Heart left ventricle (tissue), 16 donors: ENCODE results near the gene SERBP1. TPM values are rescaled to one million over a fixed set of nuclear protein-coding genes. Genes with fewer than 3 reads are reported as not detected.
"Not testable (repeated sequence)": the region's sequence is repeated elsewhere in the genome, so short reads cannot be mapped to it uniquely, and the experiment has no call there.

ENCODE experiments used
- ATAC-seq, 4 donors: fragments of 200-7000 bp; cut with Tn5 transposase; one replicate each; pipeline ENCODE4 v1.9.1; 2020 to 2022; ENCODE audit warnings: moderate library complexity in 4 of 4, mild to moderate bottlenecking in 3 of 4, moderate number of reproducible peaks in 1 of 4
- DNase-seq, 5 donors: peaks; one replicate each; pipeline ENCODE4 v3.0.0-alpha.2; 2020
- H3K27ac ChIP-seq, 12 donors: fragments of 200-600 bp; sonication (generic) in 4 of 12; one replicate each; pipeline versions ENCODE4 v1.5.0 to v1.8.0; 2016 to 2022; ENCODE audit warnings: mild to moderate bottlenecking in 2 of 12
- H3K27me3 ChIP-seq, 9 donors: fragments of 200-600 bp; sonication (generic) in 2 of 9; one replicate each; pipeline versions ENCODE4 v1.5.1 to v1.8.0; 2016 to 2022; ENCODE audit warnings: mild to moderate bottlenecking in 3 of 9
- H3K36me3 ChIP-seq, 9 donors: fragments of 200-600 bp; sonication (generic) in 2 of 9; one replicate each; pipeline versions ENCODE4 v1.5.0 to v1.8.0; 2018 to 2022; ENCODE audit warnings: mild to moderate bottlenecking in 2 of 9
- H3K4me1 ChIP-seq, 12 donors: fragments of 200-600 bp; sonication (generic) in 4 of 12; one replicate each; pipeline versions ENCODE4 v1.5.0 to v1.8.0; 2016 to 2022; ENCODE audit warnings: mild to moderate bottlenecking in 3 of 12
- H3K4me3 ChIP-seq, 12 donors: fragments of 200-600 bp; sonication (generic) in 4 of 12; one replicate each; pipeline versions ENCODE4 v1.5.0 to v1.8.0; 2017 to 2022; ENCODE audit warnings: mild to moderate bottlenecking in 9 of 12, moderate library complexity in 4 of 12
- H3K9me3 ChIP-seq, 12 donors: fragments of 200-600 bp; sonication (generic) in 4 of 12; one replicate each; pipeline versions ENCODE4 v1.5.0 to v1.8.0; 2016 to 2022; ENCODE audit warnings: mild to moderate bottlenecking in 1 of 12
- CTCF ChIP-seq, 12 donors: fragments of 200-600 bp; sonication (generic) in 4 of 12; IDR thresholded peaks; one replicate each; pipeline versions ENCODE4 v1.5.0 to v1.8.0; 2018 to 2022; ENCODE audit warnings: antibody characterized with exemption in 12 of 12, mild to moderate bottlenecking in 5 of 12
- POLR2A ChIP-seq, 2 donors: fragments of 450-650 bp; IDR thresholded peaks; one replicate each; pipeline ENCODE4 v1.6.1; 2017; ENCODE audit warnings: antibody characterized with exemption in 2 of 2, mild to moderate bottlenecking in 2 of 2, moderate library complexity in 2 of 2
- WGBS, 4 donors: extraction: QIAGEN DNeasy Blood & Tissue Kit in 2 of 4; methylation state at CpG; one replicate each; pipeline versions ENCODE4 v1.1.5 to v1.1.7; 2013 to 2018; 5-methylcytosine and 5-hydroxymethylcytosine counted together
- intact Hi-C, 10 donors: fragments of 100-400 bp; cut with DNase I; formaldehyde crosslinking; loops; one replicate each; pipeline versions ENCODE4 v1.11.1 to v1.14.2; 2022
- polyA plus RNA-seq, 2 donors: library from polyadenylated mRNA; stranded (reverse); fragments of 200-250 nt; gene quantifications; one replicate each; pipeline ENCODE4 v1.2.3, GENCODE V29; 2013
- total RNA-seq, 9 donors: library from RNA; depleted of rRNA in 2 of 9; stranded (reverse); fragments of >200 nt in 2 of 9; fragmentation: NEBNext Ultra II Directional in 3 of 9; extraction: Animal tissue kit (Norgen Biotek cat#: 25700) in 3 of 9; gene quantifications; one replicate each; pipeline versions ENCODE4 v1.1.0 to v1.2.4, GENCODE V29; 2016 to 2023
- donor health status: ischemic (EF 13 %, LVEDD 7.1; RV severe dilation, severe dysfunction).
- donor health status: healthy with polysubstance abuse.
- donor health status: DM: no; HTN: yes; CAD: no.
- donor health status: DM: no; HTN: no; CAD: no.
- donor health status: ischemic (EF 25% LVEDD 6.9; RV normal size, moderate dysfunction).
- donor health status: ischemic (EF 25% LVEDD 5.7; RV mildly dilated, moderate dysfunction).
- donor health status: healthy.
- donor health status: DM: yes; HTN: yes; CAD: no.
- donor health status: ischemic (EF 35%, LVEDD 5.7; RV mildly dilated, moderate dysfunction).
- donor health status: nonischemic (EF 11% LVEDD 7.7; RV severe dilation, severe dysfunction).
- donor health status: DM: yes; HTN: yes; CAD: no.
- donor health status: PGD.
- donor health status: ischemic (EF 29% LVEDD 5.4; RV normal size, mild dysfunction).
- donor health status: nonischemic (EF 23%, LVEDD 6.1; RV moderate dilation, normal function).

The SERBP1 gene
- total and polyA plus RNA-seq, 11 donors, result 68.8 to 197 (median 148) TPM

DNA sequence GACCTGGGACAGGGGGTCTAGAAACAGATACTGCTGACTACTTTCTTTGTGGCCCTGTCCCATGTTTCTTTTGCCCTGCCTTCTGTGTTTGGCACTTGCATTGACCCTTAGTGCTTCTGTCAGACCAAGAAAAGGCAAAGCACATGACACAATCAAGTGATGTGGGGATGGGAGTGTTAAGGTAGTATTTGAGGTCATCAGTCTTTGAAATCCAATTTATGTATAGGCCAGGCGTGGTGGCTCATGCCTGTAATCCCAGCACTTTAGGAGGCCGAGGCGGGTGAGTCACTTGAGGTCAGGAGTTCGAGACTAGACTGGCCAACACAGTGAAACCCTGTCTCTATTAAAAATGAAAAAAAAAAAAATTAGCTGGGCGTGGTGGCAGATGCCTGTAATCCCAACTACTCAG, 26.0 kb downstream of the SERBP1 start:
- 75 to 92% (median 83%) methylated on average over 5 of the region's 5 CpGs for WGBS, 4 donors

DNA sequence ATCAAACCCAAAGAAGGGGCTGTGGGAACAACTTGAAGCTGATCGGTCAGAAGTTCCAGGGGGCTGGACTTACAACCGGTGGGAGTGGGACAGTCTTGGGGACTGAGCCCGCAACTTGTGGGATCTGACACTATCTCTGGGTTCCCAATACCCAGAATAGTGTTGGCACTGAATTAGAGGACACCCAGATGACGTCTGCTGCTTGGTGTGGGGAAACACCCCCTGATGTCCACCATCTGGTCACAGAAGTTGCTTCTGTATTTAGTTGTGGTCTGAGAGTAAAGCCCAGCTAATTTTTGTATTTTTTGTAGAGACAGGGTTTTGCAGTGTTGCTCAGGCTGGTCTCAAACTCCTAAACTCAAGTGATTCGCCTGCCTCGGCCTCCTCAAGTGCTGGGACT, 28.8 kb downstream of the SERBP1 start:
- Histone ChIP-seq H3K36me3 (peaks cover 0 to 8% (median 0%) of the 10 kb centered on the region in 9 donors), H3K9me3 (no peaks in the 10 kb centered on the region), H3K27ac (no peak overlapping the region), H3K27me3 (no peaks in the 10 kb centered on the region), H3K4me1 (peaks cover 0 to 19% (median 11%) of the 10 kb centered on the region in 12 donors), H3K4me3 (no peak overlapping the region)
- ATAC-seq (peak in 1 of 4 donors; percentile 8), DNase-seq (no peak)
- intact Hi-C loops, result no loop called here
- 86 to 89% (median 88%) methylated on average over 6 of the region's 6 CpGs for WGBS, 4 donors
- TF ChIP-seq POLR2A (IDR thresholded peaks at IDR 0.05) (no peak), CTCF (IDR thresholded peaks at IDR 0.05) (no peak)

More for the DNA sequence above, 26.0 kb downstream of the SERBP1 start:
- Histone ChIP-seq H3K4me1 (peaks cover 0 to 19% (median 9%) of the 10 kb centered on the region in 12 donors), H3K27me3 (no peaks in the 10 kb centered on the region), H3K9me3 (no peaks in the 10 kb centered on the region), H3K4me3 (no peak overlapping the region), H3K36me3 (peaks cover 0 to 14% (median 0%) of the 10 kb centered on the region in 9 donors), H3K27ac (no peak overlapping the region)
- DNase-seq (no peak), ATAC-seq (no peak)
- intact Hi-C loops, result no loop called here
- no peak for TF ChIP-seq POLR2A (IDR thresholded peaks at IDR 0.05)
- no peak for TF ChIP-seq CTCF (IDR thresholded peaks at IDR 0.05)

DNA sequence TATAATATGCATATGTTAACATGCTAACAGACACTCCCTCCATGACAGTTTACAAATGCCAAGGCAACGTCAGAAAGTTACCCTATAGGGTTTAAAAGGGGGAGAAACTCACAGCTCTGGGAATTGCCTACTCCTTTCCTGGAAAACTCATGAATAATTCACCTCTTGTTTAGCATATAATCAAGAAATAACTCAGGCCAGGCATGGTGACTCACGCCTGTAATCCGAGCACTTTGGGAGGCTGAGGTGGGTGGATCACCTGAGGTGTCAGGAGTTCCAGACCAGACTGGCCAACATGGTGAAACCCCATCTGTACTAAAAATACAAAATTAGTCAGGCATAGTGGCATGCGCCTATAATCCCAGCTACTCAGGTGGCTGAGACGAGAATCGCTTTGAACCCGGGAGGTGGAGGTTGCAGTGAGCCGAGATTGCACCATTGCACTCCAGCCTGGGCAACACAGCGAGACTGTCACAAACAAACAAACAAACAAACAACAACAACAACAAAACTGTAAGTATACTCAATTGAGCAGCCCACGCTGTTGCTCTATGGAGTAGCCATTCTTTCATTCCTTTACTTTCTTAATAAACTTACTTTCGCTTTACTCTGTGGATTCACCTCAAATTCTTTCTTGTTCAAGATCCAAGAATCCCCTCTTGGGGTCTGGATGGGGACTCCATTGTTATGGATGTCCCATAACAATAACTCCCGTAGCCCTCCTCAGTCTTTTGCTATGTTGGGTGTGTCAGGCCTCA, 30.0 kb downstream of the SERBP1 start:
- intact Hi-C loops, ATAC-seq, H3K4me3 ChIP-seq, DNase-seq, H3K9me3 ChIP-seq, H3K4me1 ChIP-seq, H3K27me3 ChIP-seq, H3K27ac ChIP-seq: not testable (repeated sequence)
- 73 to 78% (median 77%) methylated on average over 12 of the region's 12 CpGs for WGBS, 4 donors
- H3K36me3 ChIP-seq, result peaks cover 0 to 11% (median 0%) of the 10 kb centered on the region in 9 donors

- DNase-seq, result no peak
- Histone ChIP-seq H3K4me1 (peaks cover 0 to 8% (median under 1%) of the 10 kb centered on the region in 12 donors), H3K4me3 (no peak overlapping the region), H3K27me3 (no peaks in the 10 kb centered on the region), H3K9me3 (no peaks in the 10 kb centered on the region), H3K36me3 (peaks cover 0 to 14% (median 0%) of the 10 kb centered on the region in 9 donors), H3K27ac (no peak overlapping the region)
- no peak for ATAC-seq
- intact Hi-C loops, result no loop called here
- WGBS, 4 donors, result 82 to 90% (median 85%) methylated on average over 7 of the region's 7 CpGs
- TF ChIP-seq CTCF (IDR thresholded peaks at IDR 0.05), result no peak
- no peak for TF ChIP-seq POLR2A (IDR thresholded peaks at IDR 0.05)
Measured at GRCh38 chr1:67399199-67399993, 30.8 kb downstream of the SERBP1 start.
